ENCODE data around the gene VWA8. TPM values are rescaled to one million over a fixed set of nuclear protein-coding genes. Genes with fewer than 3 reads are reported as not detected.

The VWA8 gene
- polyA plus RNA-seq, 1 of the 3 experiments (the other 2 are of a cell fraction), result 5.5 TPM

GRCh38 chr13:41658057-41658661 is 302.8 kb downstream of the VWA8 start:
- Histone ChIP-seq H3K27ac (ENCODE audit: low read depth in 2 of 2, low read length in 1 of 2) (no peak overlapping the region), H4K20me1 (ENCODE audit: insufficient read depth) (no peaks in the 10 kb centered on the region), H2AFZ (ENCODE audit: low read depth) (no peak overlapping the region), H3K9ac (no peak overlapping the region), H3F3A (replicated peaks; ENCODE audit: insufficient read depth) (peaks cover under 1% of the 10 kb centered on the region), H3K9me3 (no peaks in the 10 kb centered on the region), H3K27me3 (ENCODE audit: insufficient read depth) (no peaks in the 10 kb centered on the region), H3K79me2 (ENCODE audit: insufficient read depth) (no peaks in the 10 kb centered on the region), H3K4me2 (no peak overlapping the region), H3K36me3 (replicated peaks in 1 of 2; ENCODE audit: control insufficient read depth in 1 of 2, insufficient read depth in 2 of 2, low read length in 1 of 2) (no peaks in the 10 kb centered on the region), H3K4me1 (ENCODE audit: control insufficient read depth in 1 of 2, insufficient read depth in 2 of 2, low read depth in 1 of 2, low read length in 1 of 2) (no peaks in the 10 kb centered on the region), H3K4me3 (ENCODE audit: low read depth in 2 of 2, low read length in 1 of 2) (no peak overlapping the region), H3K9me2 (no peaks in the 10 kb centered on the region)
- DNase-seq, result no peak
- 85% methylated on average over 7 of the region's 7 CpGs for WGBS (ENCODE audit: low lambda C conversion rate)
- POLR2A ChIA-PET, result no interaction called here
- no peak for TF ChIP-seq MXI1 (IDR thresholded peaks at IDR 0.05; ENCODE audit: low read depth, low read length)
- no peak for TF ChIP-seq SIN3A (IDR thresholded peaks at IDR 0.05; ENCODE audit: borderline replicate concordance, low read depth, low read length)
- TF ChIP-seq CTCF (IDR thresholded peaks at IDR 0.05), result no peak
- TF ChIP-seq IRF3 (IDR thresholded peaks at IDR 0.05; ENCODE audit: low read depth, low read length), result no peak
- no peak for TF ChIP-seq ELF1 (IDR thresholded peaks at IDR 0.05)
- no peak for TF ChIP-seq RXRA (IDR thresholded peaks at IDR 0.05; ENCODE audit: borderline replicate concordance, low read depth)
- no peak for TF ChIP-seq PBX3 (IDR thresholded peaks at IDR 0.05)
- no peak for TF ChIP-seq GATA2 (CRISPR knock-in tag; IDR thresholded peaks at IDR 0.05)
- no peak for TF ChIP-seq NRF1 (IDR thresholded peaks at IDR 0.05; ENCODE audit: low read depth, low read length)
- no peak for TF ChIP-seq POLR2AphosphoS5 (IDR thresholded peaks at IDR 0.05; ENCODE audit: low read depth, low read length)
- no peak for TF ChIP-seq JUND (IDR thresholded peaks at IDR 0.05)
- no peak for TF ChIP-seq YY1 (IDR thresholded peaks at IDR 0.05; ENCODE audit: low read depth)
- TF ChIP-seq TCF12 (IDR thresholded peaks at IDR 0.05), result no peak
- TF ChIP-seq TEAD4 (IDR thresholded peaks at IDR 0.05; ENCODE audit: borderline replicate concordance, insufficient read depth), result no peak
- CTCF ChIA-PET, result interaction anchor here (1.4 to 3.5 kb wide), 3 partner anchors 9 to 456 kb away, joined by 3 to 19 read pairs (median 5); no protein-coding TSS in a partner anchor

- POLR2A ChIA-PET, result no interaction called here
- no peak overlapping the region for H3K27ac ChIP-seq (ENCODE audit: low read depth in 2 of 2, low read length in 1 of 2)
- no peaks in the 10 kb centered on the region for H3K9me3 ChIP-seq
- H4K20me1 ChIP-seq (ENCODE audit: insufficient read depth), result no peaks in the 10 kb centered on the region
- no peak overlapping the region for H3K4me3 ChIP-seq (ENCODE audit: low read depth in 2 of 2, low read length in 1 of 2)
- H3K4me1 ChIP-seq (ENCODE audit: control insufficient read depth in 1 of 2, insufficient read depth in 2 of 2, low read depth in 1 of 2, low read length in 1 of 2), result peaks cover 0 to 3% of the 10 kb centered on the region in 2 experiments; a peak in 2 of 4 replicates
- H3K27me3 ChIP-seq (ENCODE audit: insufficient read depth), result no peaks in the 10 kb centered on the region
- no peak overlapping the region for H2AFZ ChIP-seq (ENCODE audit: low read depth)
- H3K9me2 ChIP-seq, result no peaks in the 10 kb centered on the region
- WGBS (ENCODE audit: low lambda C conversion rate), result 93% methylated on average over 6 of the region's 6 CpGs
- H3K9ac ChIP-seq, result no peak overlapping the region
- H3K36me3 ChIP-seq (replicated peaks in 1 of 2; ENCODE audit: control insufficient read depth in 1 of 2, insufficient read depth in 2 of 2, low read length in 1 of 2), result no peaks in the 10 kb centered on the region
- CTCF ChIA-PET, result interaction anchor here (1.0 to 3.5 kb wide), 4 partner anchors 9 to 286 kb away, joined by 3 to 19 read pairs (median 4); no protein-coding TSS in a partner anchor
- no peaks in the 10 kb centered on the region for H3K79me2 ChIP-seq (ENCODE audit: insufficient read depth)
- peaks cover 4% of the 10 kb centered on the region for H3F3A ChIP-seq (replicated peaks; ENCODE audit: insufficient read depth)
- DNase-seq, result no peak
- H3K4me2 ChIP-seq, result no peak overlapping the region
- no peak for TF ChIP-seq YY1 (IDR thresholded peaks at IDR 0.05; ENCODE audit: low read depth)
- no peak for TF ChIP-seq ZBTB33 (IDR thresholded peaks at IDR 0.05; ENCODE audit: borderline replicate concordance, low read depth)
- TF ChIP-seq RAD21 (IDR thresholded peaks at IDR 0.05; ENCODE audit: low read length), result no peak
- no peak for TF ChIP-seq GABPA (IDR thresholded peaks at IDR 0.05; ENCODE audit: low read depth)
- no peak for TF ChIP-seq PBX3 (IDR thresholded peaks at IDR 0.05)
- no peak for TF ChIP-seq EP300 (IDR thresholded peaks at IDR 0.05; ENCODE audit: borderline replicate concordance in 1 of 2, low read depth in 1 of 2, low read length in 1 of 2)
- no peak for TF ChIP-seq FOXM1 (IDR thresholded peaks at IDR 0.05; ENCODE audit: low read depth)
- TF ChIP-seq NRF1 (IDR thresholded peaks at IDR 0.05; ENCODE audit: low read depth, low read length), result no peak
- no peak for TF ChIP-seq MEF2A (IDR thresholded peaks at IDR 0.05; ENCODE audit: borderline replicate concordance, low read depth)
- no peak for TF ChIP-seq TCF12 (IDR thresholded peaks at IDR 0.05)
- TF ChIP-seq MAX (IDR thresholded peaks at IDR 0.05; ENCODE audit: low read depth), result no peak
- TF ChIP-seq FOSL2 (IDR thresholded peaks at IDR 0.05; ENCODE audit: borderline replicate concordance, low read depth), result no peak
These were observed 304.9 kb downstream of the VWA8 start for GRCh38 chr13:41655997-41656396.
